HEK293 (cell line): ENCODE data around the gene GBA2.

Source experiments
- CTCF ChIP-seq: fragments of 450-650 bp; formaldehyde crosslinking; IDR thresholded peaks from 2 replicates; pipeline ENCODE4 v1.5.1; 2016; ENCODE audit warnings: missing biosample characterization, missing genetic modification characterization
- ZBTB10 ChIP-seq: fragments of 450-650 bp; formaldehyde crosslinking; IDR thresholded peaks from 2 replicates; pipeline ENCODE4 v1.5.1; 2016; ENCODE audit warnings: missing biosample characterization, missing genetic modification characterization
- ZNF776 ChIP-seq: fragments of 450-650 bp; formaldehyde crosslinking; IDR thresholded peaks from 2 replicates; pipeline ENCODE4 v1.5.0; 2017; ENCODE audit warnings: missing biosample characterization, missing genetic modification characterization, borderline replicate concordance
- ZNF785 ChIP-seq: fragments of 450-650 bp; formaldehyde crosslinking; IDR thresholded peaks from 2 replicates; pipeline ENCODE4 v1.5.1; 2016; ENCODE audit warnings: missing biosample characterization, missing genetic modification characterization

- no peak for TF ChIP-seq ZNF785
- no peak for TF ChIP-seq ZNF776 (tag by site-specific recombination)
- TF ChIP-seq ZBTB10 (tag by site-specific recombination) = no peak
- no peak for TF ChIP-seq CTCF
Measured at GRCh38 chr9:35795695-35796094, 46.7 kb upstream of the GBA2 start.
